ENCODE results near the gene PCNX2.

The PCNX2 gene

DNA sequence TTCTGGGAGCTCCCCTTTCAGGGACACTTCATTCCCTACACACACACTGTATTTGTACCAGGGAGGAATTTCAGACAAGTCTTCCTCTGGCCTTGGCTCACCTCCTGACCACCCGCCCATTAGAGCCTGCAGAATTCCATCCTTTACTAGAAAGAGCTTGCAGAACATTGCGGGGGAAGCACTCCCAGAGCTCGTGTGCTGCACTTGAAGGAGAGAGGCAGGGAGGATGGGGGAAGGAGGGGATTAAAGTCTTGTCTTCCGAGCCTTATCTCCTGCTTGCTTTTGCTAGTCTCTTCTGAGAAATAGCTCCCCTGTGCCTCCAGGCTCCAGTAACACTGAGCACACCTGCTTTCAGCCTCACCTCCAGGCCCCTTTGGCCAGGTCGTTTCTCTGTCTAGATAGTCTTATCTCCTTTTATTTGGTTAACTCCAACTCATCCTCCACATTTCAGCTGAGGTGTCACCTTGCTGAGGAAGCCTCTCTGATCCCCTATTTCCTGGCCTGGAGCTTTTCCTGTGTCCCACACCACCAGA, 62.0 kb downstream of the PCNX2 start:
- TF ChIP-seq POLR2AphosphoS5 (IDR thresholded peaks at IDR 0.05; ENCODE audit: low read depth, low read length): no peak
- no peak for TF ChIP-seq REST (IDR thresholded peaks at IDR 0.05; ENCODE audit: insufficient read depth in 1 of 2, low read depth in 2 of 2, low read length in 2 of 2)
- TF ChIP-seq TAF1 (IDR thresholded peaks at IDR 0.05; ENCODE audit: borderline replicate concordance, insufficient read depth, low read length): no peak
- no peak for TF ChIP-seq FOXP2 (optimal IDR thresholded peaks at IDR 0.05; ENCODE audit: borderline replicate concordance, extremely low read depth, extremely low read length, insufficient read depth)

GRCh38 chr1:233230011-233230410, 65.5 kb downstream of the PCNX2 start:
- TF ChIP-seq POLR2AphosphoS5 (IDR thresholded peaks at IDR 0.05; ENCODE audit: low read depth, low read length) (no peak), TAF1 (IDR thresholded peaks at IDR 0.05; ENCODE audit: borderline replicate concordance, insufficient read depth, low read length) (no peak), REST (IDR thresholded peaks at IDR 0.05; ENCODE audit: insufficient read depth in 1 of 2, low read depth in 2 of 2, low read length in 2 of 2) (no peak), FOXP2 (optimal IDR thresholded peaks at IDR 0.05; ENCODE audit: borderline replicate concordance, extremely low read depth, extremely low read length, insufficient read depth) (no peak), SIN3A (IDR thresholded peaks at IDR 0.05; ENCODE audit: borderline replicate concordance, insufficient read depth, low read length) (no peak)

- TF ChIP-seq TAF1 (IDR thresholded peaks at IDR 0.05; ENCODE audit: borderline replicate concordance, insufficient read depth, low read length): no peak
- TF ChIP-seq FOXP2 (optimal IDR thresholded peaks at IDR 0.05; ENCODE audit: borderline replicate concordance, extremely low read depth, extremely low read length, insufficient read depth): no peak
- TF ChIP-seq POLR2AphosphoS5 (IDR thresholded peaks at IDR 0.05; ENCODE audit: low read depth, low read length): no peak
- TF ChIP-seq REST (IDR thresholded peaks at IDR 0.05; ENCODE audit: insufficient read depth in 1 of 2, low read depth in 2 of 2, low read length in 2 of 2): no peak
- TF ChIP-seq SIN3A (IDR thresholded peaks at IDR 0.05; ENCODE audit: borderline replicate concordance, insufficient read depth, low read length): no peak
Observed at GRCh38 chr1:233229288-233229687, 66.2 kb downstream of the PCNX2 start.

- TF ChIP-seq SIN3A (IDR thresholded peaks at IDR 0.05; ENCODE audit: borderline replicate concordance, insufficient read depth, low read length) (no peak), REST (IDR thresholded peaks at IDR 0.05; ENCODE audit: insufficient read depth in 1 of 2, low read depth in 2 of 2, low read length in 2 of 2) (no peak), FOXP2 (optimal IDR thresholded peaks at IDR 0.05; ENCODE audit: borderline replicate concordance, extremely low read depth, extremely low read length, insufficient read depth) (no peak), POLR2AphosphoS5 (IDR thresholded peaks at IDR 0.05; ENCODE audit: low read depth, low read length) (no peak), TAF1 (IDR thresholded peaks at IDR 0.05; ENCODE audit: borderline replicate concordance, insufficient read depth, low read length) (no peak)
Observed at GRCh38 chr1:233227930-233228465, 67.5 kb downstream of the PCNX2 start.

Measured in PFSK-1 (cell line).